Stimulated activated CD4-positive, alpha-beta T cell treated with anti-CD3 and anti-CD28 coated beads, Interleukin-2, amount 100 ng/mL, for 24 hours (primary cell): ENCODE measurements around the gene HUS1B.
"Not testable (repeated sequence)": the region's sequence is repeated elsewhere in the genome, so short reads cannot be mapped to it uniquely, and the experiment has no call there.

Experiments used
- DNase-seq, 2 donors: peaks; one replicate each; pipeline ENCODE4 v3.0.0-alpha.2; 2020

HUS1B gene

GRCh38 chr6:678520-678919 is 21.6 kb upstream of the HUS1B start:
- DNase-seq: no peak

DNA sequence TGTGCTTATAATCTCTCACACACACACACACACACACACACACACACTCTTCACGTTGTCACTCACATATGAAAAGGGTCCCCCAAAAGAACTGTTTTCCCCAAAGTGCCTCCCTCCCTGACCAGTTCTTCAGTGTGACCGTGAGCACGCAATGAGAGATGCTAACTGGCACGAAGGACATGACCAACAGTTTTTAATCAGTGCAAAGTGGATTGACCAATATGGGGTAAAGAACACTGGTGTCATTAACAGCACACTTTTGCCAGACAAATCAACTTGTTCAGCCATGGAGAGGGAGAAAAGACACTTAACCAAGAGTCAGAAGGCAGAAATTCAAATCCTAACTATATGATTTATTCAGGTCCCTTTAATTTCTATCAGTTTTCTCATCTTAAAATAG is 21.0 kb upstream of the HUS1B start:
- DNase-seq: no peak

GRCh38 chr6:674956-675355 is 18.1 kb upstream of the HUS1B start:
- no peak for DNase-seq

DNA sequence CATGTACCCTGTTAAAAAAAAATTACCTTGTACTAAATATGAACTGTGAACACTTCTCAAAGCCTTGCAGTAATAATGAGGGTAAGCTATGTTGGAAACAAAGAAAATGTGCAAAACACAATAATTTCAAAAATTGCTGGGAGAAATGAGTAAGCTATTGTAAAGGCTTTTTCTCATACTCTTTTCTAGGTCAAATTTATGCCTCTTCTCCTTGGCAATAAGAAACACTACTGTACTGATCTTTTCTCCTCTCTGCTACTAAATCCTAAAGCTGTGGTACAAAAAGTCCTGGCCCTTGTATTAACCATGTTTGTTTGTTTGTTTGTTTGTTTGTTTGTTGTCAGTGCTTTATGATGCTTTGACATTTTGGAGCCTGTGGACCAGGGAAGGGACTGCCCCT is 17.5 kb upstream of the HUS1B start:
- no peak for DNase-seq

DNA sequence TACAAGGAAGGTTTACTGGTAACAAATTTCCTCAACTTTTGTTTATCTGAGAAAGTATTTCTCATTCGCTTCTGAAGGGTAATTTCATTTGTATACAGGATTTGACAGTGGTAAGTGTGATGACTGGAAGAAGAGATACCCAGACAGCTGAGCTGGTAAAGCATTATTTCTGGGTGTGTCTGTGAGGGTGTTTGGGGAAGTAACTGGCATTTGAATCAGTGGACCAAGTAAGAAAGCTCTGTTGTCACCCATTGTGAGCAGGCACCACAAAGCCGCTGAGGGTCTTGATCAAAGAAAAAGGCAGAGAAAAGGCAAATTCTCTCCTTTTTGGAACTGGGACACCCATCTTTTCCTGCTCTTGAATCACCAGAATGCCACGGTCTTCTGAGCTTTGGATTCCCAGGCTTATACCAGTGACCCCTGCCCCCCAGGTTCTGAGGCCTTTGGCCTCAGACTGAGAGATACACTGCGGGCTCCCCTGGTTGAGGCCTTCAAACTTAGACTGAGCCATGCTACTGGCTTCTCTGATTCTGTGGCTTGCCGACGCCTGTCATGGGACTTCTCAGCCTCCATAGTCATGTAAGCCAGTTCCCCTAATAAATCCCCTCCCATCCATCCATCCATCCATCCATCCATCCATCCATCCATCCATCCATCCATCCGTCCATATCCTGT is 10.5 kb upstream of the HUS1B start:
- no peak for DNase-seq

- no peak for DNase-seq
Observed at GRCh38 chr6:665403-666267, 8.7 kb upstream of the HUS1B start.

DNA sequence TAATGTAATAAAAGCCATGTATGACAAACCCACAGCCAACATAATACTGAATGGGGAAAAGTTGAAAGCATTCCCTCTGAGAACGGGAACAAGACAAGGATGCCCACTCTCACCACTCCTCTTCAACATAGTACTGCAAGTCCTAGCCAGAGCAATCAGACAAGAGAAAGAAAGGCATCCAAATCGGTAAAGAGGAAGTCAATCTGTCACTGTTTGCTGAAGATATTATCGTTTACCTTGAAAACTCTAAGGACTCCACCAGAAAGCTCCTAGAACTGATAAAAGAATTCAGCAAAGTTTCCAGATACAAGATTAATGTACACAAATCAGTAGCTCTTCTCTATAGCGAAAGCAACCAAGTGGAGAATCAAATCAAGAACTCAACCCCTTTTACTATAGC is 6.9 kb upstream of the HUS1B start:
- not testable (repeated sequence) for DNase-seq

- no peak for DNase-seq
Observed at GRCh38 chr6:659716-660581, 3.0 kb upstream of the HUS1B start.

- DNase-seq: no peak
Observed at GRCh38 chr6:658244-658643, 1.3 kb upstream of the HUS1B start.

- no peak for DNase-seq
Observed at GRCh38 chr6:657743-658142, 843 bp upstream of the HUS1B start.

GRCh38 chr6:654136-654535 is 2.8 kb downstream of the HUS1B start:
- DNase-seq: no peak

DNA sequence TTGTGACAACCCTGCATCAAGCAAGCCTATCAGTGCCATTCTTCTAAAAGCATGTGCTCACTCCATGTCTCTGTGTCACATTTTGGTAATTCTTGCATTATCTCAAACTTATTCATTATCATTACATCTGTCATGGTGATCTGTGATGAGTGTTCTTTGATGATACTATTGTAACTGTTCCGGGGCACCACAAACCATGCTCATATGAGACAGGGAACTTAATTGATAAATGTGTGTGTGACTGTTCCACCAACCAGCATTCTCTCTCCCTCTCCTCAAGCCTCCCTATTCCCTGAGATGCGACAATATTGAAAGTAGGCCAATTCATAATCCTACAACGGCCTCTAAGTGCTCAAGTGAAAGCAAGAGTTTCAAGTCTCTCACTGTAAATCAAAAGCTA is 4.0 kb downstream of the HUS1B start:
- DNase-seq: no peak

- DNase-seq: no peak
Observed at GRCh38 chr6:650098-650497, 6.8 kb downstream of the HUS1B start.

GRCh38 chr6:642805-643204 is 14.1 kb downstream of the HUS1B start:
- no peak for DNase-seq

DNA sequence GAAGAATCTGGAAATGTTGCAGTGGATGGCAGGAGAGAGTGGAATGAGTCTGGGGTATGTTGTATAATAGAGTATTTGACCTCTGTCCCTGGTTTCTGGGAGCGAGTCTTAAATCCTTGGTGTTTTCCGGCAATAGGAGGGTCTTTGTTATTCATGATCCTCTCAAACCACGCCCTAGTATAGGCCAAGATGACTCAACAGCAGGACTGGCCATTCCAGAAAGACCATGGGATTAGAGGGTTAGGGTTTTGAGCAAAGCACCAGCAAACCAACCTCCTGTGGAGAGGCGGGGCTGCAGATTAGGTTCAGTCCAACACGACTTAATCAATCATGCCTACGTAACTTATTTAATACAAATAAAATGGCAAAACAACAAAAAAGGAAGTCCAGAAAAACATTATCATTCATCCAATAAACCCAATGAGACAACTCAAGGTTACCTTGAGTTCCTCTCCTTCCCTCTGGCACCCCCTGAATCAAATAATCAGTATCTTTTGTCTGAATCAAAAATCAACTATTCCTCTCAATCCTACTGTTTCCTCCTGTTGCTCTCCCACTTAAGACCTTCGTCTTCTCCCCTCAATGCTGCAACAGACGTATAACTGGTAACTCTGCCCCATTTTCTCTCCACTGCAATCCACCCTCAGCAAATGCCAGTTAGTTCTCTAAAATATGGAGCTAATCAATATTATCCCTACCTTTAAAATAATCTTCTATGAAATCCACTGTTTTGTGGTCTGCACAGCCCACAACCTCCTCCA is 15.5 kb downstream of the HUS1B start:
- no peak for DNase-seq

DNA sequence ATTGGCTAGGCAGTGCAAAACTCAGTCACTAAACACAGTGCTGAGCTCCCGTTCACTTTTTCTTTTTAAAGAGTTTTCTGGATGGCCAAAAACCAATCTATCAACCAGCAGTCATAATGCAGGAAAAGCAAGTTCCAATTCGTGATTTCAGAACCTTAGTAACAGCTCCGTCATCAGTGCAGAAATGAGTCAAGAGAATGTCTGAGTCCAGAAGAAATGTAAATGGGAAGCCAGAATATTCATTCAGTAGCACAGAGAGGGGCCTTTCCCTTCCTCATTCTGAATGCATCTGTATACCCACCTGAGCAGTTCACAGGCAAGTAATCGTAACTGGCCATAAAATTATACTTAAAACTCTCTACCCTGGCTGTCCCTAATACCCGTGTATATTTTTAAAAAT is 20.4 kb downstream of the HUS1B start:
- no peak for DNase-seq

DNA sequence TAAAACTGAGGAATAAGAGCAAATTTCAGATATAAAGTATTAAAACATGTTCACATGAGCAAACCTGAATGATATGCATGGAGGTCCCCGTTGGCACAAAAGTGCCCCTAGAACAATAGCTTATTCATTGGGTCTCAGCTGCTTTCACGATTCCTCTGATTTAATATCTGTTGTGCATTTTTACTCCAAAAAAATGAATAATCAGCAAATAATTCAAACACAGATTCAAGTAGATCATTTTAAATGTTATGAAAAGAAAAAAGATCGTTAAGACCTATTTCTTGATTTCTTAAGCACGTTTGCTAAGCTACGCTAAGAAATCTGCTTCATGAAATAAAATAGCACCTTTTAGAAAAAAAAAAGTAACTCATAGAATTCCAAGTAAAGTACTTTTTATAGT is 21.7 kb downstream of the HUS1B start:
- DNase-seq: no peak

GRCh38 chr6:633611-634010 is 23.3 kb downstream of the HUS1B start:
- DNase-seq: no peak

DNA sequence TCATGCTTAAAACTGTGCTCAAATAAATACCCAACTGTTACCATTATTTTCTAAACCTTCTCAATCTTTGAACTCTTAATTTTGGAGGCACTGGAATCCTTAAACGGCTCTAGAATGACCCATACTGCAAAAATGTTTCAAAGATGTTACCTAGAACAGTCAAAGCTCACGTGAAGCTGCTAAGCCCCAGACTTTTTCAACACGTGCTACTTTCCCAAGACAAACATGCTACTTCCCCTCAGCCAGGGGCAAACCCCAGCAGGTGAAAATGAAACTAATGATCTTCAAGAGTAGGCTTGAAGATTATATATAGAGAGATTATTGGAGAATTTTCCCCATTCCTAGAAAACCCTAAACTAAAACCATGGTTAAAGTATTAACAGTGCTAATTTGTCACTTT is 28.1 kb downstream of the HUS1B start:
- no peak for DNase-seq

- DNase-seq: no peak
Observed at GRCh38 chr6:626236-626635, 30.7 kb downstream of the HUS1B start.

- DNase-seq: no peak
Observed at GRCh38 chr6:624979-625378, 31.9 kb downstream of the HUS1B start.

- DNase-seq: no peak
Observed at GRCh38 chr6:622462-622861, 34.4 kb downstream of the HUS1B start.

GRCh38 chr6:621931-622330 is 35.0 kb downstream of the HUS1B start:
- no peak for DNase-seq
